GM18868 (cell line): ENCODE results near the gene SYNE4.
"Not testable (repeated sequence)": the region's sequence is repeated elsewhere in the genome, so short reads cannot be mapped to it uniquely, and the experiment has no call there.

ENCODE experiments used
- ATAC-seq: cut with Tn5 transposase; IDR thresholded peaks from one replicate; pipeline ENCODE4 v1.9.1; 2021; ENCODE audit warnings: mild to moderate bottlenecking, moderate library complexity; ENCODE audit not compliant: unreplicated experiment

SYNE4 gene

DNA sequence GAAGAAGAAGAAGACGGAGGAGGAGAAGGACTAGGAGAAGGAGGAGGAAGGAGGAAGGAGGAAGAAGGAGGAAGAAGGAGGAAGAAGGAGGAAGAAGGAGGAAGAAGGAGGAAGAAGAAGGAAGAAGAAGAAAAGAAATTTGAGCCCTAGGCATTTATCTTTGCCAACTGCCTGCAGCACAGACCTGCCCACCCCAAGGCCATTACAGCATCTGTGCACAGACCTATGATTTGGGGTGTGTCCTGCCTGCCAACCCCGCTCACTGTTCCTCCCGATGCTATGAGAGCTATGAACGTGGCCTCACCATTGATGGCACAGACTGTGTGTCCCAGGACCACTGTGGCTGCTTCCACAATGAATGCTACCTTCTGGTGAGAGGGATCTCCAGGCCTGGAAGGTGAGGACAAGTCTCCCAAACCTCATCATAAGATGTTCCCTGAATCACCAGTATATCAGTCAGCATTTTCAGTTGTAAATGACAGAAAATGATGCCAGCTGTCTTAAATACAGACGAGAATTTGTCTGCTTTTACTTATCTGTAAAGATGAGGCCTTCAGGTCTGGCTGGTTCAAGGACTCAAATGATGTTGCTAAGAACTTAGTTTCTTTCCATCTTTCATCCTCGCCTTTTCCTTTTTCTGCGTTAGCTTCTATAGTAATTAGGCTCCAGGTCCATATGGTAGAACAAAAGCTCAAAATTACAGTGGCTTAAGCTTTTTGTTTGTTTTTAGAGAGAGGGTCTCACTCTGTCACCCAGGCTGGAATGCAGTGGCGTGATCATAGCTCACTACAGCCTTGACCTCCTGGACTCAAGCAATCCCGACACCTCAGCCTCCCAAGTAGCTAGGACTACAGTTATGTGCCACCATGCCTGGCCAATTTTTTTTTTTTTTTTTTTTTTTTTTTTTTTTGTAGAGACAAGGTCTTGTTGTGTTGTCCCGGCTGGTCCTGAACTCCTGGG lies 17.6 kb downstream of the SYNE4 start:
- no peak for ATAC-seq

DNA sequence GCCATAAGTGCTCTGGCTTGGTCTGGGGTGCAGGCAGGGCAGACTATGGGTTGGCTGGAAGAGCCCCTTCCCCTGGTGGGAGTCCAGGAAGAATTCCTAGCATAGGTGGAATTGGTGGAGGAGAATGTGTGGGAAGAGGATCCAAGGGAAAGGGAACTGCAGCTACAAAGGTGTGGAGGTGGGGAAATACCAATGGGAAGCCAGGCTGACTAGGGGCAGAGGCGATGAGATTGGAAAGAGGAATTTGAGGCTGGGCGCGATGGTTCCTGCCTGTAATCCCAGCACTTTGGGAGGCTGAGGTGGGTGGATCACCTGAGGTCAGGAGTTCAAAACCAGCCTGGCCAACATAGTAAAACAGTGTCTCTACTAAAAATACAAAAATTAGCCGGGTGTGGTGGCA lies 18.5 kb downstream of the SYNE4 start:
- no peak for ATAC-seq

DNA sequence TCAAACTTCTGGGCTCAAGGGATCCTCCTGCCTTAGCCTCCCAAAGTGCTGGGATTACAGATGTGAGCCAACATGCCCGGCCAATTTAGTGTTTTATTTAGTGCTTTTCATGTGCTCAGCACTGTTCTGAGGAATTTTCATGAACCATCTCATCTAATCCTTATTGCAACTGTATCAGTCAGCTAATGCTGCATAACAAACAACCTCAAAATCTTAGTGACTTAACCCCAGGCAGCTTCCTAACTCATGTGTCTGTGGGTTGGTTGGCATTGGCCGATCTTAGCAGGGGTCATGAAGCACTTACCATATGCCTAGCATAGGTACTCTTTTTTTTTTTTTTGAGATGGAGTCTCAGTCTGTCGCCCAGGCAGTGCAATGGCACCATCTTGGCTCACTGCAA lies 19.8 kb downstream of the SYNE4 start:
- no peak for ATAC-seq

DNA sequence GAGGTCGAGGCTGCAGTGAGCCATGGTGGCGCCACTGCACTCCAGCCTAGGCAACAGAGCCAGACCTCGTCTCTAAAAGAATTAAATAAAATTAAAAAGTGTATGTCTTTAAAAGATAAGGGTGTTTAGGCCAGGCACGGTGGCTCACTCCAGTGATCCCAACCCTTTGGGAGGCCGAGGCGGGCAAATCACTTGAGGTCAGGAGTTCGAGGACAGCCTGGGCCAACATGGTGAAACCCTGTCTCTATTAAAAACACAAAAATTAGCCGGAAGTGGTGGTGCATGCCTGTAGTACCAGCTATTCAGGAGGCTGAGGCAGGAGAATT lies 21.1 kb downstream of the SYNE4 start:
- ATAC-seq, result no peak

DNA sequence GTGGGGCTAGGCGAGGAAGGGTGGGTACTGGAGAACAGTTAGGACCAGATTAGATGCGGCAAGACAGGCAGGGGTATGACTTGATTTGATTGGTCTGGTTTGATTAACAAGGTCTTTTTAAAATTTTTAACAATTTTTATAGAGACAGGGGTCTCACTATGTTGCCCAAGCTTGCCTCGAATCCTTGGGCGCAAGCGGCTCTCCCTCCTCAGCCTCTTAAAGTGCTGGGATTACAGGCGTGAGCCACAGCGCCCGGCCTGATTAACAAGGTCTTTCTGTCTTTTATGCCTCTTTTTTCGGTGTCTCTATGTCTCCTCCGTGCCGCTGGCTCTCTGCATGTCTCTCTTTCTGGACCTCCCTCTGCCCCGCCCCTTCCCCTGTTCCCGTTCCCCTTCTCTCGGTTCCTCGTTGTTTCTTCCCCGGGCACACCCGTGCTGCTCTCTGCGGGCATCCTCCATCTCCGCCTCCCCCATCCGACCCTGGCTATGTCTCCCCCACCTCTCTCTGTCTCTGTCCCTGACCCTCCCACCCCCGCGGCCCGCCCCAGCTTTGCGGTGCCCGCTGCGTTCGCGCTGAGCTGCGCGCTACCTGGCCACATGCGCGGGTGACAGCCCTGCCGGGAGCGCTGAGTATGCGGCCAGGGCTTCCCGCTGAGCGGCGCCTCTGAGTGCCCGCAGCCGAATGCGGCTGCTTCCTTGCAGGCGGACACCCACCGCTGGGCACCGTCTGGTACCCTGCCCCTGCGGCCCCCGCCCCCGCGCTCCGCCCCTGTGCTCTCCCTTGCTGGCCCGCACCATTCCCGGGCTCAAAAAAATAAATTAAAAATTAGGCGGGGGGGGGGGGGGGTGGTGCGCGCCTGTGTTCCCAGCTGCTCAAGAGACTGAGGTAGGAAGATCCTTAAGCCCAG lies 21.7 kb downstream of the SYNE4 start:
- no peak for ATAC-seq

DNA sequence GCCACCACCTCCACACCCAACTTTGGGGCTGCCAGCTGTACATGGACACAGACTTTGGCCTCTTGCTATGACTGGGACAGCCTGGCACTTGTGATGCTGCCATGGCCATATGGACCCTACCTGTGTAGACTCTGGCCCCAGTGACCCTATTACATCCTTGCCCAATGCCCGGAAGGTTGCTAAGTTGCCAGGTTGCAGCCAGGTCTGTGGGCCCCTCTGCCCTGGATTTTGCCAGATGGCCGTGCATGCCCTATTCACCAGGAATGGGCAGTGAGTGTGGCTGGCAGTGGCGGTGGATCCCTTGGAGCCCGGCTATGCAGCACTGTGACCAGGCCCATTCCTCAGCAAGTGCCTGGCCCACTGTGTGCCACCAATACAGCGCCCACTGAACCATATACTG lies 22.5 kb downstream of the SYNE4 start:
- no peak for ATAC-seq

DNA sequence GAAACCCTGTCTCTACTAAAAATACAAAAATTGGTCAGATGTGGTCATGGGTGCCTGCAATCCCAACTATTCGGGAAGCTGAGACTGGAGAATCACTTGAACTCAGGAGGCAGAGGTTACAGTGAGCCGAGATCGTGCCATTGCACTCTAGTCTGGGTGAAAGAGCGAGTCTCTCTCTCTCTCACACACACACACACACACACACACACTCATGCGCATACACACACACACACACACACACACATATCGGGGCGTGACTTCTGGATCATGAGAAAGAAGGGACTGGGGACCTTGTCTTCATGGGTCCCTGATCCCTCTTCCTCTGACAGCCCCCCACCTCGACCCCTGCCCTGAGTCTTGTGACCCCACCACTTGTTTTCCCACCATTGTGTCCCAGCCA lies 25.4 kb downstream of the SYNE4 start:
- ATAC-seq, result no peak

DNA sequence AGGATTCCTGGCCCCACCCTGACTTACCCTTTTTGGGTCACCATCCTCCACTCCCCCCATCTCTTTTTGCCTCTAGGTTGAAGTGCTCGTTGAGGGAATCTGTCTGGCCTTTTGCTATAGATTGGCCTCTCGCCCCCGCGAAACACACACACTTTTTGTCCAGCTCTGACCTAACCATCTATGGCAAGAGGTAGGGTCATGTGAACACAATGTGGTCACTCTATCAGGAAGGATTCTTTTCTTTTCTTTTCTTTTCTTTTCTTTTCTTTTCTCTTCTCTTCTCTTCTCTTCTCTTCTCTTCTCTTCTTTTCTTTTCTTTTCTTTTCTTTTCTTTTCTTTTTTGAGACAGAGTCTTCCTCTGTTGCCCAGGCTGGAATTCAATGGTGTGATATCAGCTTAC lies 27.6 kb downstream of the SYNE4 start:
- ATAC-seq, result not testable (repeated sequence)

DNA sequence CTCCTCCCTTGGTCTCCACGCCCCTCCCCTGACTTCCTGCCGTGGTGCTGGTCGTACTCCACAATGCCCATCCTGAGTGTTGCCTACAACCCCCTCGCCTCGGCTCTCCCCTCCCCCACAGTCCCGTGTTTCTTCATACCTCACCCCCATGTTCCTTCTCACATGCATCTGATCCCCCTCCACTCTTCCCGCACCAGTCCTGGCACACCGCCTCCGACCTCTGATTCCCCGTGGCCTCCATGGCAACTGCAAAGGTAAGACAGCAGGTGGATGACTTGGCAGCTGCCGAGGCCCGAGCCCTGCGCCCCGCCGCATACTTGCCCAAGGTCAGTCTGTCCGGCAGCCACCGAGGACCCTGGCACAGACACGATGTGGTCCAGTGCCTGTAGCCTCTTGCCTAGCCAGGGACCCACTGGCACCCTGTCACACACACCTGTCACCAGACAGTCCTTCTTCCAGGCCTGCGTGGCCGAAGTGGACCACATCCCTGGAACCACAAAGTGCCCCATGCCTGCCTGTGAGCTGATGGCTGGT lies 29.7 kb downstream of the SYNE4 start:
- no peak for ATAC-seq

DNA sequence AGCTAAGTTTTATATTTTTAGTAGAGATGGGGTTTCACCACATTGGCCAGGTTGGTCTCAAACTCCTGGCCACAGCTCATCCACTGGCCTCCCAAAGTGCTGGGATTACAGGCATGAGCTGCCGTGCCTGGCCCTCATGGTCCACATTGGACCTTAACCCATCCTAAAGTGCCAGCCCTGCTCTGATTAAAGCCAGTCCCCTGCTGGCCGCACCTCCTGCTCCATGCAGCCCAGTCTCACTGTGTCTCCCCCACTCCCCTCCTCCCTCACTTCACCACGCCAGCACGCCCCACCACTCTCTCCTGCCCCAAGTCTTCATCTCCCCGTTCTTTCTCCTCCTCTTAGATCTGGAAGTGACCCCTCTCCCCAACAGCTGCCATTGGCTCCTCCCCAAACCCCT lies 30.3 kb downstream of the SYNE4 start:
- ATAC-seq, result no peak

DNA sequence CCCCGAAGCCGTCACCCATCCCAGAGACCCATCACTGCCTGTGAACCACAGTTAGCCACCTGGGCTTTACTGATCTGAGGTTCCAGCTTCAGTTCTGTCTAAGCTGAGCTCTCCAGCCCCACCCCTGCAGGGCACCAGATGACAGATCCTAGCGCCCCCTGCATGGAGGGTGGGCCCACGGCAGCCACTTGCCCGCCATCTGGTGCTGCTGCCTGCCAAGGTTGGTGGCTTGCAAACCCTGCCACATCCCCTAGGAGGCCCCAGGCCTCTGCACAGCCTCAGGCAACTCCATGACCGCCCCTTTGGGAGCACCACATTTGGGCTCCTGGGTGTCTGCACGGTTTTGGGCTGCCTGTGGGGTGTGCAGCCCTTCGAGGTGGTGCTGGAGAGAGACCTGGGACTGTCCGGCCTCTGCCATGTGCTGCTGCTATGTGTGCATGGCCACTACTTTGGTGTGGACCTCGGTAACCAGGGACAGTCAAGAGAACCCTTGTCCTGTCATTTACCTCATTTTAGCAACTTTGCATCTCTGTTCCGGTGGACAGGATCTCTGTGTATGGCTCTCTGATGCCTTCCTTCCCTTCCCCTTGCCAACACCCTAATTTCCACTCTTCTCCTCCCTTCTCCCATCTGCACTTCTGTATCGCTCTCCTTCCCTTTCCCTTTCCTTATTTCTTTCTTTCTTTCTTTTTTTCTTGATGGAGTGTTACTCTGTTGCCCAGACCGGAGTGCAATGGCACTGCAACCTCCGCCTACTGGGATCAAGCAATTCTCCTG lies 31.0 kb downstream of the SYNE4 start:
- ATAC-seq, result no peak

DNA sequence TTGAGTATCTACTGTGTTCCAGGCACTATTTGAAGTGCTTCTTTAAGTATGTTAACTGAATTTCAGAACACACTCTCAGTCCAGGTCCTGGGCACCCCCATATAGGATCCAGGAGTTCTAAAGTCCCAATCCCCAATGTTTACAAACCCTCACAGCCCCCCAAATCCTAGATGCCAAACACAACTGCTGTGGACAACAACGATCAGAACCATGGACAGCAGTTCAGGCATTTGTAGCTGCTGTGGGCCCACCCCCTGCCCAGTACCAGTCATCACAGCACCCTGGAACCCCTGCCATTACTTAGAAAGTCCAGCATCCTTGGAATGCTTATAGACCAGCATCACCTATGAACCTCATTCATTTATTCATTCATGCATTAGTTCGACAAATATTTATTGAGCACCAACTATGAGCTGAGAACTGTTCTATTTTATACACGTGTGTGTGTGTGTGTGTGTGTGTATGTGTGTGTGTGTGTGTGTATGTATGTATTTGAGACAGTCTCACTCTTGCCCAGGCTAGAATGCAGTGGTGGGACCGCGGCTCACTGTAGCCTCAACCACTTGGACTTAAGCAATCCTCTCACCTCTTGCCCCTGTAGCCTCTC lies 32.9 kb downstream of the SYNE4 start:
- ATAC-seq, result no peak

DNA sequence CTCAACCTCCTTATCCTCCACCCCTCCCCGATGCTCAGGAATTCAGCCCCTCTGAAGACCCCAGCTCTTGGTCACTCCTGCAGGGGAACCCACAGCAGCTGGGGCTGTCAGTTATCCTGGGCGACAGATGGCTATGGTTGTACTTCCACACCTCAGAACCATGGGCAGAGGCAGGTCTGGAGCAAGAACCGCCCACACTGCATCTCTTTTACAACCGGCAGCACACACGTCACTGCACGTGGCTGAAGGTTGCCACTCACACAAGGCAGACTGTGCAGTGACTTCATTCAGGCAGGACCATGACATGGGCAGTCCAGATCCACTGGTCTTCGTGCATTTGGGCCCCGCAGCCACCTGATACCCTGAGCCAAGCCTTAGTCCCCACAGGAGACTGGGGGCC lies 35.1 kb downstream of the SYNE4 start:
- no peak for ATAC-seq

DNA sequence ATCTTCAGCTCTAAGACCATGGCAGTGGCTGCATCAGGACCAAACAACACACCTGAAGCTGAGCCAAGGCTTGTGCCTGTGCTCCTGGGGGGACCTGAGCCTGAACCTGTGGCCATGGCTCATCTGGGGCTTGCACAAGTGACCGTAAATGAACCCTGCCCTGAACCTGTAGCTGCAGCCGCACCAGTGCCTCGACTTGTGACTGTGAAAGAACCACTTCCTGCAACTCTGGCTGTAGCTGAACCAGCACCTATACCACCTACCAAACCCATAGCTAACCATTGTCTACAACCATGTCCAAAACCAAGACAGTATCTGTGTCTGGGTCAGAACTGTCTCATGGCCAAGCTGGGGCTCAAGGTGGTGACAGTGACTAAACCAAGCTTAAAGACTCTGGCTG lies 41.8 kb downstream of the SYNE4 start:
- ATAC-seq, result no peak

DNA sequence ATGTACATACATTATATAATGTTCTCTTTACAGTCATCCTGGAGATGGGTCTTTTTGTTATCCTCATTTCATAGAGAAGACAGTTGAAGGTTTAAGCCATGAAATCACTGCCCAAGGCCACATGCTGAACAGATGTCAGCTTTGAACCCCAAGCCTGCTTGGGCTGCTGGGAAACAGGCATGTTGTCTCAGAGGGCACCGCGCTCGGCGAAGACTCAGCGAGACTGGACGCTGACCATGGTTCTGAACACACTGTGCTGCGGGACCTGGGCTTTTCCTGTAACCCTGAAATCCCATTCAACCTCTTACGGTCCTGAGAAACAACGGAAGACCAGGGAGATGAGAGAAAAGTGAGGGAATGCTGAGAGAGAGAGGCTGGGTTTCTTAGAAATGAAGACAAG lies 45.1 kb downstream of the SYNE4 start:
- no peak for ATAC-seq

DNA sequence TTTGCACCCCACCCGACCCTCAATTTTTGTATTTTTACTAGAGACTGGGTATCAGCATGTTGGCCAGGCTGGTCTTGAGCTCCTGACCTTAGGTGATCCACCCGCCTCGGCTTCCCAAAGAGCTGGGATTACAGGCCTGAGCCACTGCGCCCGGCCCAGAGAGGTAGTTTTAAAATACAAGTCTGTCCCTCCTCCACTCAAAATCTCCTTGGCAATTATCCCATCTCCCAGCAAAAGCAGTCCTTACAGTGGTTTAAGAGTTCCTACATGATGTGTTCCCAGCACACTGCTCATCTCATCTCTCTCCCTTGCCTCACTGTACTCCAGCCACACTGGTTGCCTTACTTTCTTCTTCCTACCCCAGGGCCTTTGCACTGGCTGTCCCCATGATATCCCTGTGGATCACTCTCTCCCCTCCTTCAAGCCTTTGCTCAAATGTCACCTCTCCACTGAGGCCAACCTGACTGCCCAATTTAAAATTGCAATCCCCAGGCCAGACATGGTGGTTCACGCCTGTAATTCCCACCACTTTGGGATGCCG lies 48.1 kb downstream of the SYNE4 start:
- ATAC-seq, result no peak

DNA sequence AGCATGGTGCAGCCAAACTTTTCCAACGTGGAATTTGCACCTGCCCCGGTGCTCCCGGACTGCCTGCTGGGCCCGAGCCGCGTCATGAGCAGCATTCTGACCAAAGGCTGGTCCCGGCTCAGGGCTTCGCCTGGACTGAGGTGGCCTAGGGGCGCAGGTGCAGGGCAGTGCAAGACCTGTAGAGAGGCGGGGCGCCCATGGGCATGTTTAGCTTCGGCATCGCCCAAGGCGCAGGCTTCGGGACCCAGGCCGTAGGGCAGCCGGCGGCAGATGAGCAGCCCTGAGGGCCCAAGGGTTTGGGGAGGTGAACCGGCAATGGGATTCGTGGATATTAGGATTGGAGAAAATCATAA lies 48.7 kb downstream of the SYNE4 start:
- no peak for ATAC-seq

DNA sequence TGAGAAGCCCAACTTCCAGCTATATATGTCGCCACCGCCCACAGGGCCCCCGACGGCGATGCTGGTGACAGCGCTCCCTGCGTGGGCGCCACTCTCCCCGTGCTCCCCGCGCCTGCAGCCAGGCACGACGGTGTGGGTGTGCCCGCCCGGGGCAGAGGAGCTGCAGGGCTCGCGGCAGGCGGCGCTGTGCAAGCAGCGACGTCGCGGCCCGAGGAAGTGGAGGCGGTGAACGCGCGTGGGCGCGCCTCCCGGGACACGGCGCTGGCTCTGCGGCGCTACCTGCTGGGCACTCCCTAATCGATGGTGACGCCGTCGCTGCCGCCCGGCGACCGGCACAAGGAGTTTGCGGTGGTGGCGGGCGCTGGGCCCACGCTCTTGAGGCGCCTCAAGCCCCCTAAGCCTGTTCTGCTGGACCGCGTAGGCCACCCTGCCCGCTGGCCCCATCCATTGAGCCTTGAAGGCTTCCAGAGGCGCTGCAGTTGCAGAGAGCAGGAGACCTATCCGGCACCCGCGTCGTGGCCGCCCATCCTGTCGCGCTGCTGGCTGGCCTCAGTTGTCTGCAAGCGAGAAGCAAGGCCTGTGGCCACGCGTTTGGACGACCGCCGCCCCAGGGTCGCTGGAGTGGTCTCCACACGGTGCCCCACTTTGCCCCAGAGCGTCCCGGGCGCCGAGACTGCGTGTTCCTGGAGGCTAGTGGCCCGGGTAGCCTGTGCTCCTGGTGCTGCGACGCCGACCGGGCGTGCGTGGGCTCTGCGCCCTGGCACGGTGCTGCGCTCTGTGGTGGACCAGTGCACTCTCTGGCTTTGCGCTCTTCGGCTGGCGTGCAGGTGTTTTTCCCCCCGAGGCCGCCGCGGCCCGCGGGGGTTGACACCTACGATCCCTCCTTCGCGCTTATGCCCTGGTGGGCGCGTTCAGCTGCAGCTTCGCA lies 49.3 kb downstream of the SYNE4 start:
- no peak for ATAC-seq

DNA sequence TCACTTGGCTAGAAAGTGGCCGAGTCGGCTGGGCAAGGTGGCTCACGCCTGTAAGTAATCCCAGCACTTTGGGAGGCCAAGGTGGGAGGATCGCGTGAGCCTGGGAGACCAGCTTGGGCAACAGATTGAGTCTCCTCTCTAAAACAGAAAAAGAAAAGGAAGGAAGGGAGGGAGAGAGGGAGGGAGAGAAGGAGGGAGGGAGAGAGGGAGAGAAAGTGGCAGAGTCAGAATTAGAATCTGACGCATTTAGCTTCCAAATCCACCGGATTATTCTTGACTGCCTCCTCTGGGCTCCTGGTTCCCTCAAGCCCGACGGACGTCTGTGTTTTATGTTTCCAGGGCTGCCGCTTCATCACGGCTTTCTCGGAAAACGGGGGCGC lies 50.0 kb downstream of the SYNE4 start:
- no peak for ATAC-seq
